GM23338 (cell line): Measurements from ENCODE around the gene CATSPER3. TPM values are rescaled to one million over a fixed set of nuclear protein-coding genes. Genes with fewer than 3 reads are reported as not detected.

ENCODE experiments used
- ATAC-seq: fragments of 200-7000 bp; cut with Tn5 transposase; 3 replicates; pipeline ENCODE4 v1.9.1; 2020
- DNase-seq: peaks from one replicate; pipeline ENCODE4 v3.0.0-alpha.2; 2015; ENCODE audit warnings: low spot score
- H2AFZ ChIP-seq: fragments of 200-600 bp; sonication (generic); 2 replicates; pipeline ENCODE4 v1.8.0; 2016; ENCODE audit warnings: antibody characterized with exemption, mild to moderate bottlenecking, moderate library complexity
- H3F3A ChIP-seq: fragments of 200-600 bp; sonication (generic); replicated peaks from 2 replicates; pipeline ENCODE4 v1.8.0; 2017; ENCODE audit warnings: antibody characterized with exemption, mixed run types, low read depth
- H3K27ac ChIP-seq: fragments of 200-600 bp; sonication (generic); 2 replicates; pipeline ENCODE4 v1.6.1; 2016; ENCODE audit warnings: low read depth
- H3K27me3 ChIP-seq: fragments of 200-600 bp; sonication (generic); 2 replicates; pipeline ENCODE4 v1.8.0; 2016; ENCODE audit warnings: mild to moderate bottlenecking, mixed run types, moderate library complexity; ENCODE audit not compliant: insufficient read depth
- H3K36me3 ChIP-seq: fragments of 200-600 bp; sonication (generic); 2 replicates; pipeline ENCODE4 v1.8.0; 2016; ENCODE audit warnings: mild to moderate bottlenecking; ENCODE audit not compliant: insufficient read depth
- H3K4me1 ChIP-seq: fragments of 200-600 bp; sonication (generic); 2 replicates; pipeline ENCODE4 v1.8.0; 2016; ENCODE audit warnings: mild to moderate bottlenecking, moderate library complexity; ENCODE audit not compliant: insufficient read depth
- H3K4me2 ChIP-seq: fragments of 200-600 bp; sonication (generic); 2 replicates; pipeline ENCODE4 v1.7.1; 2017; ENCODE audit warnings: mixed run types
- H3K4me3 ChIP-seq: fragments of 200-600 bp; sonication (generic); 2 replicates; pipeline ENCODE4 v1.6.1; 2016; ENCODE audit warnings: mixed run types
- H3K79me2 ChIP-seq: fragments of 200-600 bp; sonication (generic); replicated peaks from 2 replicates; pipeline ENCODE4 v1.8.0; 2017; ENCODE audit warnings: mild to moderate bottlenecking; ENCODE audit not compliant: insufficient read depth
- H3K9me2 ChIP-seq: fragments of 200-600 bp; sonication (generic); 2 replicates; pipeline ENCODE4 v1.8.0; 2017; ENCODE audit not compliant: insufficient read depth
- H4K20me1 ChIP-seq: fragments of 200-600 bp; sonication (generic); replicated peaks from 2 replicates; pipeline ENCODE4 v1.8.0; 2017; ENCODE audit warnings: mild to moderate bottlenecking; ENCODE audit not compliant: insufficient read depth
- H3K27ac Mint-ChIP-seq: 2 replicates; pipeline ENCODE4 v1.8.0; 2020; ENCODE audit warnings: inconsistent platforms, mild to moderate bottlenecking, moderate library complexity, mixed read lengths
- H3K27me3 Mint-ChIP-seq: 3 replicates; pipeline ENCODE4 v1.8.0; 2022; ENCODE audit warnings: low read depth, mild to moderate bottlenecking, moderate library complexity, mixed read lengths, inconsistent platforms; ENCODE audit not compliant: insufficient read depth, poor library complexity
- H3K36me3 Mint-ChIP-seq: 3 replicates; pipeline ENCODE4 v1.8.0; 2021; ENCODE audit warnings: low read depth, mild to moderate bottlenecking, inconsistent platforms, moderate library complexity, mixed read lengths
- H3K4me1 Mint-ChIP-seq: 3 replicates; pipeline ENCODE4 v1.8.0; 2020; ENCODE audit warnings: mild to moderate bottlenecking, inconsistent platforms, mixed read lengths
- H3K4me3 Mint-ChIP-seq: 3 replicates; pipeline ENCODE4 v1.8.0; 2021; ENCODE audit warnings: moderate library complexity, mild to moderate bottlenecking, inconsistent platforms, mixed read lengths
- H3K9me3 Mint-ChIP-seq: 3 replicates; pipeline ENCODE4 v1.8.0; 2020; ENCODE audit warnings: moderate library complexity, mild to moderate bottlenecking, inconsistent platforms, mixed read lengths
- EZH2 ChIP-seq: fragments of 200-600 bp; sonication (generic); IDR thresholded peaks from one replicate; pipeline ENCODE4 v1.8.0; 2017; ENCODE audit warnings: antibody characterized with exemption, mild to moderate bottlenecking, low read depth; ENCODE audit not compliant: unreplicated experiment
- EZH2phosphoT487 ChIP-seq: fragments of 200-600 bp; sonication (generic); IDR thresholded peaks from one replicate; pipeline ENCODE4 v1.8.1; 2018; ENCODE audit warnings: antibody characterized with exemption; ENCODE audit not compliant: unreplicated experiment
- NANOG ChIP-seq: IDR thresholded peaks from 2 replicates; pipeline ENCODE4 v1.6.1; 2016; ENCODE audit warnings: antibody characterized with exemption, borderline replicate concordance
- REST ChIP-seq: IDR thresholded peaks from one replicate; pipeline ENCODE4 v1.6.1; 2018; ENCODE audit warnings: antibody characterized with exemption; ENCODE audit not compliant: unreplicated experiment
- ZNF114 ChIP-seq: fragments of 250-450 bp; sonication (Bioruptor Pico); IDR thresholded peaks from 2 replicates; pipeline ENCODE4 v1.5.0; 2020; ENCODE audit warnings: mild to moderate bottlenecking, moderate library complexity
- polyA plus RNA-seq: library from polyadenylated mRNA; unstranded; fragments of >200 nt; fragmentation: Nextera tagmentation; extraction: Ambion mirVana; gene quantifications from 2 replicates; pipeline ENCODE4 v1.2.1, GENCODE V29; 2016
- total RNA-seq: library from RNA; depleted of rRNA; stranded (reverse); fragments of >200 nt; shearing (Covaris generic); gene quantifications from 2 replicates; pipeline ENCODE4 v1.2.3, GENCODE V29; 2014

CATSPER3 gene
- total and polyA plus RNA-seq, 2 experiments from 2014 or later, result 0.19 TPM; not detected in 1

- H3K27ac Mint-ChIP-seq, result no peak overlapping the region
- Histone ChIP-seq H3K4me1 (peaks cover 44% of the 10 kb centered on the region; the same call in 1 of the 2 replicates), H3K4me2 (peak overlapping the region; percentile 80), H3K27me3 (peaks cover 99% of the 10 kb centered on the region), H3K27ac (no peak overlapping the region), H3K36me3 (no peaks in the 10 kb centered on the region), H3K79me2 (no peaks in the 10 kb centered on the region), H4K20me1 (peaks cover 20% of the 10 kb centered on the region), H2AFZ (no peak overlapping the region), H3K4me3 (peak overlapping the region; percentile 55), H3F3A (peaks cover 13% of the 10 kb centered on the region), H3K9me2 (no peaks in the 10 kb centered on the region)
- peaks cover 4% of the 10 kb centered on the region; the same call in 1 of the 3 replicates for H3K36me3 Mint-ChIP-seq
- peaks cover 10% of the 10 kb centered on the region; the same call in 2 of the 3 replicates for H3K9me3 Mint-ChIP-seq
- peak overlapping the region; percentile 66 for H3K4me3 Mint-ChIP-seq
- peaks cover 36% of the 10 kb centered on the region for H3K4me1 Mint-ChIP-seq
- no peak for TF ChIP-seq NANOG
- peak; percentile 94 for TF ChIP-seq EZH2
- TF ChIP-seq EZH2phosphoT487, result peak; percentile 58
- H3K27me3 Mint-ChIP-seq, result peaks cover 92% of the 10 kb centered on the region
- ATAC-seq (no peak), DNase-seq (no peak)
Observed at GRCh38 chr5:135031813-135032694, 64.3 kb downstream of the CATSPER3 start.

GRCh38 chr5:135032695-135032998, 64.9 kb downstream of the CATSPER3 start:
- Mint-ChIP-seq H3K27ac (no peak overlapping the region), H3K36me3 (peaks cover 4% of the 10 kb centered on the region; the same call in 1 of the 3 replicates), H3K4me1 (peaks cover 36% of the 10 kb centered on the region), H3K9me3 (peaks cover 10% of the 10 kb centered on the region; the same call in 2 of the 3 replicates), H3K4me3 (peak overlapping the region; percentile 58; the same call in 1 of the 3 replicates), H3K27me3 (peaks cover 92% of the 10 kb centered on the region)
- Histone ChIP-seq H3K4me3 (peak overlapping the region; percentile 42), H3K4me1 (peaks cover 41% of the 10 kb centered on the region; the same call in 1 of the 2 replicates), H3K4me2 (peak overlapping the region; percentile 33), H3K27ac (no peak overlapping the region), H2AFZ (no peak overlapping the region), H3K79me2 (no peaks in the 10 kb centered on the region), H3K27me3 (peaks cover 99% of the 10 kb centered on the region), H3K9me2 (no peaks in the 10 kb centered on the region), H4K20me1 (peaks cover 20% of the 10 kb centered on the region), H3K36me3 (no peaks in the 10 kb centered on the region), H3F3A (peaks cover 13% of the 10 kb centered on the region)
- DNase-seq (no peak), ATAC-seq (no peak)
- TF ChIP-seq EZH2 (no peak), ZNF114 (no peak), REST (no peak), NANOG (no peak), EZH2phosphoT487 (peak; percentile 92)
